Measurements from ENCODE around the gene MAS1L.

The MAS1L gene

GRCh38 chr6:29509711-29510110, 22.0 kb upstream of the MAS1L start:
- no peak for FAIRE-seq

- FAIRE-seq = no peak
These were observed 21.5 kb upstream of the MAS1L start for GRCh38 chr6:29509239-29509638.

DNA sequence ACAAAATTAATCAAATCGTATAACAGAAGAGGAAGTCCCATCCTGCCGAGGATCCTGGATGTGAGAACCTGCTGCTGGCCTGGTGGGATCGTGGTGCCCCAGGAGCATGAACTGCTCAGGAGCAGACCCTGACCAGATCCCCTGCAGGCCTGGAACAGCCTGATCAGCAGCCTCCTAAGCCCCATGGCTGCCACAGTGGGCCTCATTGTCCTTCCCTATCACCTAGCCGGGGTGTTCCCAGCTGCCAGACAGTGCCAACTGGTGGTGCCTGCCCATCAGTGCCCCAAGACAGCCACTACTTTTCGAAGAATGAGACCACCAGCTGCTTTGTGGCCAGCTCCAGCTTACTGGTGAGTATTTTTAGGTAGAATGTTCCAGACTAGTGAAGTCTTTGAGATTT, 19.6 kb upstream of the MAS1L start:
- FAIRE-seq = no peak

- FAIRE-seq = no peak
These were observed 18.8 kb upstream of the MAS1L start for GRCh38 chr6:29506446-29507067.

- no peak for FAIRE-seq
These were observed 18.1 kb upstream of the MAS1L start for GRCh38 chr6:29505808-29506207.

GRCh38 chr6:29504961-29505360, 17.2 kb upstream of the MAS1L start:
- FAIRE-seq = no peak

DNA sequence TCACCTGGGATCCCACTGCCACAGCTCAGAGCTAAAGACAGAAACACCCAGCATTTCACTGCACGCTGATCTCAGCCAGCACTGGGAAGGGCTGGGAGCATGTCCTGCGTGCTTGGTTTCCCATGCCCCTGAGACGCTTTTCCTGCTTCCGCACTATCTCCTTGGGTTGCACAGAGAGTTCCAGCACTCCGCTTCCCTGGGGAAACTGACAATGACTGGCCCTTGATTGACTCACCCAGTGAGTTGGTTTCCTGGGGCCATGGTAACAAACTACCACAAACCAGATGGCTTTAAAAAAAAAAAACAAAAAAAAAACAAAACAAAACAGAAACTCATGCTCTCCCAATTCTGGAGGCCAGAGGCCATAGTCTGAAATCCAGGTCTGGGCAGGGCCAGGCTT, 14.8 kb upstream of the MAS1L start:
- FAIRE-seq = no peak

DNA sequence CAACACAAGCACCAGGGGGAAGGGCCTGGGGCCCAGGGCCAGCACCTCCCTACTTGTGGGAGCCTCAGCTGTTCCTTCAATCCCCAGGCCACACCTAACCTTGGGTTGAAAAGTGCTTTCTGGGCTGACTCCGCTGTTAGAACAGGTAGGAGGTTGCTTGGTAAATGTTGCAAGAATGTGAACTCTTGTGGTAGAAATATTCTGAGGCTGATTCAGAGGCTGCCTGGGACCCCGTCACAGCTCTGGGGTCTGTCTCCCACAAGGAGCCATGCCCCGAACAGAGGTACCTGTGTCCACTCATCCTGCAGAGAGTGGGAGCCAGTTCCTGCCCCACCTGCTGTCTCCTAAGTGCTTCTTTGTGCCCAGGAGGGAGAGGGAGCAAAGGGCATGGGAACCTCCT, 14.4 kb upstream of the MAS1L start:
- FAIRE-seq = no peak

GRCh38 chr6:29501106-29501505, 13.3 kb upstream of the MAS1L start:
- no peak for FAIRE-seq

GRCh38 chr6:29500594-29500993, 12.8 kb upstream of the MAS1L start:
- no peak for FAIRE-seq

DNA sequence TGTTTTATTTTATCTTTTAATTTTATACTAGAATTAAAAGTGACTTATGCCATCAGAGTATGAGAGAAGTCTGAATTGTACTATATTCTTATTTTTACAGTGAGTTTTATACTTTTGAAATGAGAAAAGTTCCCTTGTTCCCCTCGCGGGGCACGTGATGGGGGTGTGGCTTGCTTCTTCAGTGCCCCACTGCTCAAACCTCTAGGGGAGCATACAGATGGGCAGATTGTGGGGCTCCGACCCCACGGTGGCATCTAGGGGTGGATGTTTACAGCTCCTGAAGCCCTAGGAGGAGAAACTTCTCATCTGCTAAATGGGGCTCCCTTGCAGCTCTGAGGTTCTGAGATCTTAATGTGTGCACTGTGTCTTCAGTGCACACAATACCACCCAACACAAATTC, 11.9 kb upstream of the MAS1L start:
- no peak for FAIRE-seq

GRCh38 chr6:29496961-29497360, 9.2 kb upstream of the MAS1L start:
- no peak for FAIRE-seq

GRCh38 chr6:29495571-29495970, 7.8 kb upstream of the MAS1L start:
- no peak for FAIRE-seq

- FAIRE-seq = no peak
These were observed 6.4 kb upstream of the MAS1L start for GRCh38 chr6:29494131-29494530.

- no peak for FAIRE-seq
These were observed 5.5 kb upstream of the MAS1L start for GRCh38 chr6:29493261-29493660.

DNA sequence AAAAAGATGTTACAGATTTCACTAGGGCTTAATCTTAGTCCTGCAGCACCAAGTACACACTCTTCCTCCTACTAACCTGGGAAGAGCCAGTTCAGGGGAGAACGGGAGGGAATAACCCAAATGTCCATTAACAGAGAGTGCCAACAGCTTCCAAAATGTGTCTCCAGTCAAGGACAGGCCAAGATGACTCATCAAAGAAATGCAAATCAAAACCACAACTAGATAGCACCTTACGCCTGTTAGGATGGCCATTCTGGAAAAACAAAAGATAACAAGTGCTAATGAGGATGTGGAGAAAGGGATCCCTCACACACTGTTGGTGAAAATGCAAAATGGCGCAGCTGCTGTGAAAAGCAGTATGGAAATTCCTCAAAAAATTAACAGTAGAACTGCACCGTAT, 3.8 kb upstream of the MAS1L start:
- no peak for FAIRE-seq

DNA sequence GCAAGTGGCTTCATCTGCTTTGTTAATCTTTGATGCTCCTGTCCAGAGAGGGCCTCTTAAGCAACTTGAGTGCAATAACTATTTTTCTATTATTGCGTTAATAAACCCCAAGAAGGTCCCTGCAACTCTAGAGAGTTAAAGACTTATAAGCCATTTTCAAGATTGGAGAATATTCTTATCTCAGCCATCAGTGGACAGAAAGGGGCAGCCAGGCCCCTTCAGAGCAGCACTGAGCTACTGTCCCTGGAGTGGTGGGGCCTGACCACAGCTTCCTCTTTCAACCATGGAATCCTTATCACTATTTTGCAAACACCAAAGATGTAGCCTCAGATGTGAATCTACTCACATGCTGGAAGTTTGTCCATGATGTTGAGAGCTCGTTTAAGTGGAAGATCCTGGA, 2.8 kb upstream of the MAS1L start:
- FAIRE-seq = no peak

GRCh38 chr6:29490055-29490454, 2.3 kb upstream of the MAS1L start:
- FAIRE-seq = no peak

- no peak for FAIRE-seq
These were observed 1.5 kb upstream of the MAS1L start for GRCh38 chr6:29489286-29489685.

DNA sequence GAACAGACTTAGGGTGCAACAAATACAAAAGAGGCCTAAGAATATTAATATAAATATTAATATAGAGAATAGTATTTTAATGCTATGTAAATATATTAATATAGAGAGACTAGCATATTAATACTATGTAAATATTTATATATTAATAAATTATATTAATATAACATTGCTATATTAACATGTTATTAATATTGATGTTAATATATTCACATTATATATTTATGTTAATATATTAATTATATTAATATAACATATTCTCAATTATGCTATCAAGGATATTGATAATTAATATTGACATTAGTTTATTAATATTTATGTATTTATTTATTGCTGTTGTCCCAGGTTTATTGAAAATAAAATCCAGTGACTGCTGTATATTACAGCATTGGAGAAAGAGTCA, 1.1 kb upstream of the MAS1L start:
- peak; percentile 96 for FAIRE-seq

GRCh38 chr6:29487131-29487530, 625 bp downstream of the MAS1L start:
- no peak for FAIRE-seq

DNA sequence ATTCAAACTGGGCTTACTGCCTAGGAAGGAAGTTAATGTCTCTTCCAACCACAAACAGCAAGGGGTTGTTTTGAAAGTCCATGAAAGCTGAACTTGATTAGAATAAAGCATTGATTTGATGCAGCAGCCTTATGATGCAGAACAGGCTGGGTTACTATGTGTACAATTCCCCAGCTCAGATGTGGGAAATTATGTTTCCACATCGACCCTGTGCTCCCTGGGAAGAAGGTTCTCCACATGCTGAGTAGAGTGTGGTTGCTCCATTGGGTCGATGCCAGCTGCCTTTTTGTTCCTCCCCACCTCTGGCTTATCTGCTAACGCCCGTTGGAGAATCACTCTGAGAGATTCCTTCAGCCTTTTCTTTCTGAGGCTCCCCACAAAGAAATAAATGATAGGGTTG, 1.2 kb downstream of the MAS1L start:
- FAIRE-seq = no peak

- FAIRE-seq = no peak
These were observed 4.0 kb downstream of the MAS1L start for GRCh38 chr6:29483735-29484134.

- no peak for FAIRE-seq
These were observed 4.6 kb downstream of the MAS1L start for GRCh38 chr6:29483186-29483585.

- FAIRE-seq = no peak
These were observed 8.2 kb downstream of the MAS1L start for GRCh38 chr6:29479560-29479959.

DNA sequence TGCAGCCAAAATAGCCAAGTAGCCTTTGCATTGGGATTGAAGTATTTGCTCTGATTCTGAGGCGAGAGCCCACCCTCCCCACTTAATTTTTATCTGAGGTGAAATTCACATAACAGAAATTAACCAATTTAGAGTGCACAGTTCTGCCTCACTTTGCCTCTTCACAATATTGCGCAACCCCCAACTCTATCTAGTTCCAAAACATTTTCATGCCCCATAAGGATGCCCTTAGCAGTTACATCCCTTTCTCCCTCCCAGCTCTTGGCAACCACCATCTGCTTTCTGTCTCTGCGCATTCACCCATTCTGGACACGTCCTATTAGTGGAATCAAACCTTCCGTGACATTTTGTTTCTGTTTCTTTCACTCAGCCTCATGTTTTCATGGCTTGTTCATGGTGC, 9.0 kb downstream of the MAS1L start:
- FAIRE-seq = no peak

Data from G401.6 (cell line).